GM10248 (cell line): ENCODE measurements around the gene DLGAP1.

Experiments used
- CTCF ChIA-PET: fragments of 300-600 bp; sonication (Branson Sonifier 250); formaldehyde crosslinking; extraction: SDS; loops from one replicate; lab custom pipeline; 2021; ENCODE audit warnings: antibody characterized with exemption; lab: Yijun Ruan, JAX
- POLR2A ChIA-PET: fragments of 350-650 bp; sonication (Branson Sonifier 250); formaldehyde crosslinking; extraction: SDS; loops from one replicate; lab custom pipeline; 2020; ENCODE audit warnings: antibody characterized with exemption; lab: Yijun Ruan, JAX
- DNase-seq: peaks from one replicate; pipeline ENCODE4 v3.0.0; 2012; ENCODE audit errors: extremely low spot score
- TF ChIP-seq, protein P1 (sequence below): IDR thresholded peaks from 2 replicates; pipeline ENCODE4 v1.5.1; 2012; ENCODE audit warnings: mild to moderate bottlenecking, low read depth; ENCODE audit errors: extremely low read depth, missing control alignments, control extremely low read depth

DLGAP1 gene

DNA sequence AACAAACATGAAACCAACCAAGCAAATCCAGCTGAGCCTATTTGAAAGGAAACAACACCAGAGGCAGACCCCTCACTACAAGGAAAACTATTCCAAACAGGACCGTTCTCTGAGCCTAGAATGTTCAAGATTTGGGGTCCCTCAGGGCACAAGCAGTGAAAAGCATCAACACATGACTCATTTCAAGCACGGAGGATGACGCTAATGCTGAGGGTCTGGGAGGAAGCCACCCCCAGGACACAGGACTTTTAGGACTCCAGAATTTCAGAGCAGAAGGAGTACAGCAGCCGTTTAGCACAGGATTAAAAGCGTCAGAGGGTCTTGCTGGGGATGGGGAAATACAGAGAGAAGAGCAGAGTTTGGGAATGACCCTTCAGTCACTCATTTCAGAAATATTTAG, 168.9 kb downstream of the DLGAP1 start:
- TF ChIP-seq, protein P1, sequence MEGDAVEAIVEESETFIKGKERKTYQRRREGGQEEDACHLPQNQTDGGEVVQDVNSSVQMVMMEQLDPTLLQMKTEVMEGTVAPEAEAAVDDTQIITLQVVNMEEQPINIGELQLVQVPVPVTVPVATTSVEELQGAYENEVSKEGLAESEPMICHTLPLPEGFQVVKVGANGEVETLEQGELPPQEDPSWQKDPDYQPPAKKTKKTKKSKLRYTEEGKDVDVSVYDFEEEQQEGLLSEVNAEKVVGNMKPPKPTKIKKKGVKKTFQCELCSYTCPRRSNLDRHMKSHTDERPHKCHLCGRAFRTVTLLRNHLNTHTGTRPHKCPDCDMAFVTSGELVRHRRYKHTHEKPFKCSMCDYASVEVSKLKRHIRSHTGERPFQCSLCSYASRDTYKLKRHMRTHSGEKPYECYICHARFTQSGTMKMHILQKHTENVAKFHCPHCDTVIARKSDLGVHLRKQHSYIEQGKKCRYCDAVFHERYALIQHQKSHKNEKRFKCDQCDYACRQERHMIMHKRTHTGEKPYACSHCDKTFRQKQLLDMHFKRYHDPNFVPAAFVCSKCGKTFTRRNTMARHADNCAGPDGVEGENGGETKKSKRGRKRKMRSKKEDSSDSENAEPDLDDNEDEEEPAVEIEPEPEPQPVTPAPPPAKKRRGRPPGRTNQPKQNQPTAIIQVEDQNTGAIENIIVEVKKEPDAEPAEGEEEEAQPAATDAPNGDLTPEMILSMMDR: no peak
- ChIA-PET CTCF (no interaction called here), POLR2A (no interaction called here)

DNA sequence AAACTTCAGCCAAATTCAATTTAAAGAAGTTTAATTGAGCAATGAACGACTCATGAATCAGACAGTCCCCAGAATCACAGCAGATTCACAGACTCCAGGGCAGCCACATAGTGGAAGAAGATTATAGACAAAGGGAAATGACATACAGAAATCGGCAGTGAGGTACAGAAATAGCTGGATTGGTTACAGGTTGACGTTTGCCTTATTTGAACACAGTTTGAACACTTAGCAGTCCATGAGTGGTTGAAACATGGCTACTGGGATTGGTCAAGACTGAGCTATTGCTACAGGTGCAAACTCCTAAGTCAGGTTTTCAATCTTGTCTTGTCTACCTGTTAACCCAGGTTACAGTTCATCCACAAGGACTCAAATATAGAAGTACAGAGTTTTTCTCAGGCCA, 169.6 kb downstream of the DLGAP1 start:
- ChIA-PET CTCF (interaction anchor here (1.5 kb wide), 1 partner anchor 9 kb away, joined by 5 read pairs; no protein-coding TSS in a partner anchor), POLR2A (no interaction called here)
- TF ChIP-seq, protein P1: no peak
- DNase-seq: no peak

More for the DNA sequence above, 168.9 kb downstream of the DLGAP1 start:
- DNase-seq: no peak

DNA sequence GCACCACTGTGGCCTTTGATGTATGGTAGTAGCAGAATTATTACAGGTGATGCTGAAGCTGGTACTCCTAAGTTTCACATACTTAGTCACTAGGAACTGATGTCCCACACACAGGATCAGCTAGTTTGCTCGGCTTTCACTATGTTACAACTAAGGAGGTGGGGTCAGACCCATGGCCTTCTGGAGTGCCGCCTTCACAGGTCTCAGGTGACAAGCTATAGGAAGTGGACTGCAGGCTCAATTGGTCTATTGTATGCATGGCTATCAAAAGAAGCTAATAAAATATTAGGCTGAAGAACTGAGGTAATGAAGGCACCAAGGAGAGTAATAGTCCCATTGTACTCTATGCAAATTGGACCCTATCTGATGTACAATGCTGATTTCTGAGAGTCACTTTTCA, 170.6 kb downstream of the DLGAP1 start:
- CTCF ChIA-PET: interaction anchor here (1.5 kb wide), 1 partner anchor 10 kb away, joined by 5 read pairs; no protein-coding TSS in a partner anchor
- no peak for DNase-seq
- POLR2A ChIA-PET: no interaction called here
- TF ChIP-seq, protein P1: no peak

GRCh38 chr18:4283746-4284291, 171.3 kb downstream of the DLGAP1 start:
- TF ChIP-seq, protein P1: no peak
- DNase-seq: no peak
- ChIA-PET CTCF (no interaction called here), POLR2A (no interaction called here)

- no peak for DNase-seq
- CTCF ChIA-PET: no interaction called here
- TF ChIP-seq, protein P1: no peak
- POLR2A ChIA-PET: no interaction called here
Observed at GRCh38 chr18:4282954-4283353, 172.2 kb downstream of the DLGAP1 start.

GRCh38 chr18:4276953-4277585, 178.0 kb downstream of the DLGAP1 start:
- ChIA-PET POLR2A (no interaction called here), CTCF (interaction anchor here (2.0 kb wide), 1 partner anchor 15 kb away, joined by 5 read pairs; no protein-coding TSS in a partner anchor)
- DNase-seq: no peak
- TF ChIP-seq, protein P1: no peak
